HG02642 (cell line): ENCODE results near the gene C10orf105.

Experiments
- ATAC-seq: cut with Tn5 transposase; IDR thresholded peaks from one replicate; pipeline ENCODE4 v1.9.1; 2021; ENCODE audit warnings: mild to moderate bottlenecking; ENCODE audit not compliant: unreplicated experiment, poor library complexity

C10orf105 gene

DNA sequence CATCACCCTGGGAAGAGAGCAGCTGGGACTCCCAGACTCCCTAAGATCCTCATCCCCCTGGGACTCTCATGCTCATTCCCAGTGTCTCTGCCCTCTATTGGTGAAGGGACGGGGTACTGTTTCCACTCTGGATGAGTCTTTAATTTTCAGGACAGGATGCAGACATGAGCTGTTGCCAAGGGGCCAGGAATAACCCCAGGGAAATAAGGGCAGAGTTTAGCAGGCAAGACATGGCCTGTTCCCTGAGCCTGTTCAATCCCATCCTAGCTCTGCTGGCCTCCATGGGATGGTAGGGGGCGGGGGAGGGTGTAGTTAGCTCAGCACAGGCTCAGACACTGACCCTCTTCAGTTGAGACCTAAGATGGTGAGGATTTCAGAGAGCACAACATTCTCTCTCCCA is 14.0 kb downstream of the C10orf105 start:
- no peak for ATAC-seq

GRCh38 chr10:71704816-71705215 is 14.8 kb downstream of the C10orf105 start:
- ATAC-seq = no peak

GRCh38 chr10:71703577-71703976 is 16.0 kb downstream of the C10orf105 start:
- no peak for ATAC-seq

DNA sequence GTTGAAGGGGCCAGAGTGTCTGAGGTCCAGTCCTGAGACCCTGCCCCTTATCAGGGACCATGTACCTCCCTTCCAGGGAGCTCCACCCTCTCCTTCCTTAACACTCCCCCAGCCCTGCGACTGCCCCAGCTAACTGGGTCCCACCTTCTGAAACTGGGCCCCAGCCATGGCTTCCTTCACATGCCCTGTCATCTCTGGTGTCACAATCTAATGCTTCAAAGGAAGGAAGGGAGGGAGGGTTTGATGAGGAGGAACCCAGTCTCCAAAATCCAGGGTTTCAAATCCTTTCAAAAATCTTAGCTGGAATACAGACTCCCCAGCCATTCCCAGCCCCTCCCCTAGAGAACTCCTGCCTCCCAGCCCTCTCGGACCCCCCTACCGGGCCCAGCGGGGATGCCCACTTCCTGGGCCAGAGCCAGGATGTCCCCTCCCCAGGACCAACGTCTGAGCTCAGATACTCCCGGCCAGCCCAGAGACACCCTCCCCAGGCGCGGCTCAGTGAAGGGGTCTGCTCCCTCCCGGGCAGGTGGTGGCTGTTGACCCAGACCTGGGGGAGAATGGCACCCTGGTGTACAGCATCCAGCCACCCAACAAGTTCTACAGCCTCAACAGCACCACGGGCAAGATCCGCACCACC is 18.0 kb downstream of the C10orf105 start:
- ATAC-seq = no peak

DNA sequence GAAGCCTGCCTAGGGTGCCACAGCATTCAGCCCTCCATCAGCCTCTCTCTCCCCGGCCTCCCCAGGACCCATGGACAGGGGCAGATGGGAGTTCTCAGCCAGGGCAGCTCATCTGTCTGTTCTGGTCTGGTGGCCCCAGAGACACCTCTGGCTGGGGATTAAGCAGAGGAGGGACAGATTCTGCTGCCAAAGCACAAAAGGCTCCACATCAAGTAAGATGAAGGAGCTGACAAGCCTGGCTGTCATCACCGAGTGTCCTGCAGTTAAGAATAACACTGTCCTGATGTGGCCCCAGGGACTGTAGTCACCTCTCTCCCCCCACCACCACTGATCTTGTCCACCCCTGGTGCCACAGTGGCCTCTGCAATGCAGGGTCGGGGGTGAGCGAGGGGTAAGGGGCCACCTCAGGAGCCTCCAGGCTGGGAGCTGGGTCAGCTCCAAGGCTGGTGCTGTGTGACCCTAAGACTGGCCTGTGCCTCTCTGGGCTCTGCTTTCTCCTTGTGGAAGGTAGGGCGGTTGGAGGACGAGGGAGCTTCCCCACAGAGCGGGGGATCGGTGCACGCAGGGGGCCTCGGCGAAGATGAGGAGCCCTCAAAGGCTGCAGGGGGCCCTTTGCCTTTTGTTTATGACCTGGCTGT is 18.7 kb downstream of the C10orf105 start:
- no peak for ATAC-seq

DNA sequence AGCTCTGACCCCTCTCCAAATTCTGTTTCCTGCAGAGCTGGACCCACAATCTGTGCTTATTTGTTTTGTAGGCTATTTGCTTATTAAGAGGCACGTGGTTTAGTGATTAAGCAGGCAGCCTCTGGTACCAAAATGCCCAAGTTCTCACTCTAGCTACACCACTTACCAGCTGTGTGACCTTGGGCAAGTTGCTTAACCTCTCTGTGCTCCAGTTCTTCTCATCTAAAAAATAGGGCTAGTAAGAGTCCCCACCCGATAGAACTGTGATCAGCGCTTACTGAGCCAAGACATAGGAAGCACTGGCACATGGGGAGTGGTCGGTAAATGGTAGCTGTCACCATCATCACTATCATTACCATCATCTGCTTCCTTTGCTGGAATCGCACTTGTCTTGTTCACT is 20.8 kb downstream of the C10orf105 start:
- no peak for ATAC-seq

DNA sequence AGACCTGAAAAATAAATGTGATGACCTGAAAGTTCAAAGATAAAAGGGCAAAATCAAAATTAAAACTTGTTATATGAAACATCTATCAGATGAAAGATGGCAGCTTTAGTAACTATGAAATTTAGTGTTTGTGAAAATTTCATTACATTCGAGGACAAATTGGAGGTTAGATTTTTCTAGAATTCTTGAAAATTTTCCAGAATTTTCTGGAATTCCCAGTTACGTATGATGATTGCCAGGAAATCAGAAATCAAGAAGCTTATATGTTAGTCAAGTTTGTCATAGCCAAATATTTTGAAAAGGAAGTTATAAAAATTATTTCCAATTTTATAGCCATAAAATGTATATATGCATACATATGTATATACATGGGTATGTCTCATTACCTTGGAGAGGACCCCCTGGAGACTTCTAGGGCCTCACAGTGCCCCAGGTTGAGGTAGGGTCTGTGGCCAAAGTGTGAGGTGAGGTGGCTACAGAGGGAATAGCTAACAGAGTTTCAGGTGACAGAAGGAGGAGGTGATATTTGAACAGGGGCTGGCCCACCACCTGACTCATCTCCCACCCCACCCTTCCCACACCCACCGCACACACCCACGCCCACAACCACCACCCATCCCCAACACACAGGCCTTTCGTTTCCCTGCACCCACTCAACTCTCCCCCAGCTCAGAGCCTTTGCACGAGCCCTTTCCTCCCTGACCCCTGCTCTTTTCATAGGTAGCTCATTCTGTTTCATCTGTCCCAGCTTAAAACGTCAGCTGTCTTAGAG is 21.5 kb downstream of the C10orf105 start:
- no peak for ATAC-seq

- no peak for ATAC-seq
Measured at GRCh38 chr10:71696628-71697326, 22.8 kb downstream of the C10orf105 start.

- ATAC-seq = no peak
Measured at GRCh38 chr10:71695502-71696476, 23.8 kb downstream of the C10orf105 start.

DNA sequence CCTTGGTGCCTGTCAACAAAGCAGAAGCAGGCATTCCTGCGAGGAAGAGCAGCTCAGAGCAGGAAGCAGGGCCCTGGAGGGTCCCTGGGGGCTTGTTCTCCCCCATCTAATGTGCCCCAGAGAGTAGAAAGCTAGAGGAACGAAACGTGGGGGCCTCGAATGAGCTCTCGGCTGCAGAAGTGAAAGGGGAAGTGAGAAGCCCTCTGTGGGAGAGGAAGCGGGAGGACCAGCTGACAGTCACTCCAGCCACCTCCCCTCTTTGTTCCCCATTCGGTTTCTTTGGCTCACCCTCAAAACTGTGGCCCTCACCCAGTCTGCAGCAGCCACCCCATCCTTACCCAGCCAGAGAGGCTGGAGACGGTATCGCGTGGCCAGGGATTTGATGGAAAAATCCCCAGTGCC is 25.0 kb downstream of the C10orf105 start:
- peak; percentile 87 for ATAC-seq

DNA sequence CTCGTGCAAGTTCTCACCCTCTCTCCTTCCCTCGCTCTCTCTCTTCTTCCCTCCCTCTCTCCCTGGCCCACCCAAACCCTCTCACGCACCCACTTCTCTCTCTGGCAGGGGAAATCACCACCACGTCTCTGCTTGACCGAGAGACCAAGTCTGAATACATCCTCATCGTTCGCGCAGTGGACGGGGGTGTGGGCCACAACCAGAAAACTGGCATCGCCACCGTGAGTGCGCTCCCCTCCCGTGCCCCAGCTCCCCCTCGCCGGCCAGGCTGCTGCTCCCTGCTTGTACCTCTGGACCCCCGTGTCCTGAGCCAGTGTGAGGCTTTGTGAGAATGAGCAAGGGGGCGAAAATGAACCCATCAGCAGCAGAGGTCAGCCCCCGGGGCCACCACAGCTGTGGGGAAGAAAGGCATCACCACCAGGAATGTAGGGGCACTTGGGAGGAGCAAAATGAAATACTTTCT is 25.5 kb downstream of the C10orf105 start:
- ATAC-seq = peak; percentile 23

DNA sequence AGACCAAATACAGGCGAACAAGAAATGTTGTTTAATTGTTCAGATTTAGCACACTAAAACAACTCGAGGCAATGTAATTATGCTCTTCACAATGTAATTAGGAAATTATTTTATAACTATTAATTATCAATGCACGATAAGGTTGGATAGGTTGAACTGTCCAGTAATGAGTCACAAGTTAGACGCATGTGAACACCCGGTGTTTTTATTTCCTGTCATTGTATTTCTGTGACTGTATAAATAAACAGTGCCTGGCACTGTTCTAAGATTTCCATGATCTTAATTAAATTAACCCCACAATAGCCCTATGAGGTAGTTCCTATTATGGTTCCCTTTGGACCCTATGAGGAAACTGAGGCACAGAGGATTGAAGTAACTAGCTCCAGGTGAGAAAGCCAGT is 26.2 kb downstream of the C10orf105 start:
- ATAC-seq = no peak

DNA sequence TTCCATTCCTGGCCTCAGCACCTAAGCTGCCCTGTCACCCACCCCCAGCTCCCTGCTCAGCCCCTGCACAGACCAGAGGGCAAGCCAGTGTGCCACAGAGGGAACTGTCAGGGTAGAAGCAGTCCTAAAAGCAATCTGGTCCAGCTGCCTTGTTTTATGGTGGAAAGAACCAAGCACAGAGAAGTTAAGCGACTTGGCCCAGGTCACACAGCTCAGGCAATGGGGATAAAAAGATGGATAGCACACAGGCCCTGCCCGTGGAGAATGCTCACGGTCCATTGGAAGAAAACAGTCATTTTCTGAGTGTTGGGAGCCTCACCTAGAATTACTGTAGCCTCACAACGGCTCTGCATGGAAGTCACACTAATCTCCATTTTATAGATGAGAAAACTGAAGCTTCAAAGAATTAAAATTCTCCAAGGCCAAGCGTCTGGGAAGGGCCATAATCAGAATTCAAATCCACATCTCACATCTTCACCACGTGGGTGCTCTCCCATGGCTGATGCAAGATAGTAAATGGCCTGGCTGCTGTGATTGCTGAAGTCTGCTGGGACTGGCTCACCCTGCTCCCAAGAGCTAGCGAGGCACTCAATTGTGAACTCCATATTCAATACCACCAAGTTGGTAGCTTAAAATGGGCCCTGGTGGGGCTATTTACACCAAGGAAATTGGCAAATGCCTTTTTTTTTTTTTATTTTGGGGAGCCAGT is 26.8 kb downstream of the C10orf105 start:
- no peak for ATAC-seq

DNA sequence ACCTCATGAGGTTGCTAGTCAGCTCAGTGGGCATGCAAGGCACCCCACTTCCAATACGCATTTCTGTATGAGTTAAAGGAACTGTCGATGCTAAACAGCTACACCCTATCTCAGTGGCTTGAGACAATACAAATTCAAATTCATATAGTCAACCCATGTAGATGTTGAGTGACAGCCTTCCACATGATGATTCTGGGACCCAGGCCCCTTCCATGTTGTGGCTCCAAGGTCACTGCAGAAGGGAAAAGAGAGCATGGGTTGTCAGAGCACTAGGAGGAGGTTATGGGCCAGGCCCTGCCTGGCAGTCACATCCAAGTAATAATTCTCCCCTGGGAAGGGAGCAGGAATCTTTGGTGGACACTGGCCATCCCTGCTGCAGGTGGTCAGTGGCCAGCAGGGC is 28.2 kb downstream of the C10orf105 start:
- no peak for ATAC-seq

- no peak for ATAC-seq
Measured at GRCh38 chr10:71690094-71690720, 29.4 kb downstream of the C10orf105 start.

DNA sequence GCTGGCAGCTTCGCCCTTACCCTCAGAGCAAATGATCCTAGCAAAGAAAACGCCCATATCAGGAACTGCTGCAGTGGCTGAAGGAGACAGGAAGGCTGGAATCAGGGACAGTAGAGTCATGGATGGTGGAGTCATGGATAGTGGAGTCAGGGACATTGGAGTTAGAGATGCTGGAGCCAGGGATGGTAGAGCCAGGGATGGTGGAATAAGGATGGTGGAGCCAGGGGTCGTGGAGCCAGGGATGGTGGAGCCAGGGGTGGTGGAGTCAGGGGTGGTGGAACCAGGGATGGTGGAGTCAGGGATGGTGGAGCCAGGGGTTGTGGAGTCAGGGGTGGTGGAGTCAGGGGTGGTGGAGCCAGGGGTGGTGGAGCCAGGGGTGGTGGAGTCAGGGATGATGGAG is 31.3 kb downstream of the C10orf105 start:
- ATAC-seq = no peak

GRCh38 chr10:71687480-71687879 is 32.1 kb downstream of the C10orf105 start:
- ATAC-seq = no peak

DNA sequence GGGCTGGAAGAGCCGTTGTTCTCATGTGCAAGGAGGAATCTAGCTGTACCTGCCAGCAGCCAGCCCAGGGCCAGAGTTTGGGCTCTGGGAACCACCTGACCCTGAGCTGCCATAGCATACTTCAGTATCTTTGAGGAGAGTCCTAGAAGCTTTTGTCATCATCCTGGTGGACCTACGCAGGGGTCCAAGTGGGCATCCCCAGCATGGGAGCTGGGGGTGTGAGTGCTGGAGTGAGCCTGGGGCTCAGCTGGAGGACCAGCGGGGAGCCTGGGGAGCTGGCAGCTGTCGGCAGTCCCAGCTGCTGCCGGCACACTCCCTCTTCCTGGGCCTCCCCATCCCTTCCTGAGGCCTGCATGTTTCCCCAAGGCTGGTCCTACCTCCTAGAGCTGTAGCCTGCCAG is 32.5 kb downstream of the C10orf105 start:
- no peak for ATAC-seq
